Body of pancreas (tissue), 4 donors: Measurements from ENCODE around the gene PDIA5. TPM values are rescaled to one million over a fixed set of nuclear protein-coding genes. Genes with fewer than 3 reads are reported as not detected.
A peak's percentile ranks its signal among the peaks of the same experiment; 100 is the strongest.

Experiments used
- ATAC-seq: fragments of 150-250 bp; one replicate; pipeline ENCODE4 v1.9.1; 2016
- DNase-seq, 4 donors: peaks; one replicate each; pipeline ENCODE4 v3.0.0-alpha.2; 2019
- H3K27ac ChIP-seq, 4 donors: fragments of 200-600 bp; sonication (generic); 1 replicate in 3 of 4; 2 replicates in 1 of 4; pipeline versions ENCODE4 v1.5.1 to v1.6.1; 2016 to 2019; ENCODE audit warnings: mild to moderate bottlenecking in 1 of 4, mixed read lengths in 1 of 4, moderate library complexity in 1 of 4
- H3K27me3 ChIP-seq, 2 donors: fragments of 200-600 bp; sonication (generic); one replicate each; pipeline ENCODE4 v1.6.0; 2016; ENCODE audit warnings: mild to moderate bottlenecking in 1 of 2
- H3K36me3 ChIP-seq, 2 donors: fragments of 200-600 bp; sonication (generic); replicated peaks in 1 of 2; 2 replicates each; pipeline ENCODE4 v1.5.1; 2016; ENCODE audit warnings: low read depth in 2 of 2; ENCODE audit not compliant: insufficient read depth in 1 of 2
- H3K4me1 ChIP-seq: fragments of 200-600 bp; sonication (generic); one replicate; pipeline ENCODE4 v1.6.0; 2016
- H3K4me3 ChIP-seq, 2 donors: fragments of 200-600 bp; sonication (generic); 1 replicate in 1 of 2; 2 replicates in 1 of 2; pipeline ENCODE4 v1.5.1; 2016 to 2019
- H3K9me3 ChIP-seq, 3 donors: fragments of 200-600 bp; sonication (generic); 1 replicate in 2 of 3; 2 replicates in 1 of 3; pipeline ENCODE4 v1.5.1; 2016
- CTCF ChIP-seq, 7 experiments: fragments of 450-650 bp in 4 of 7; fragments of 200-600 bp in 3 of 7; sonication (generic) in 3 of 7; IDR thresholded peaks; one replicate each; pipeline ENCODE4 v1.5.1; 2016 to 2019; ENCODE audit warnings: antibody characterized with exemption in 7 of 7
- POLR2A ChIP-seq, 3 donors: fragments of 450-650 bp; IDR thresholded peaks; one replicate each; pipeline ENCODE4 v1.6.1; 2016; ENCODE audit warnings: antibody characterized with exemption in 3 of 3, mild to moderate bottlenecking in 2 of 3
- WGBS, 2 donors: methylation state at CpG; one replicate each; pipeline ENCODE4 v1.1.5; 2017; 5-methylcytosine and 5-hydroxymethylcytosine counted together
- intact Hi-C: fragments of 100-400 bp; cut with DNase I; formaldehyde crosslinking; loops from one replicate; pipeline ENCODE4 v1.15.1; 2023
- total RNA-seq, 2 donors: library from RNA; depleted of rRNA; stranded (reverse); fragments of >200 nt; gene quantifications; one replicate each; pipeline ENCODE4 v1.1.0, GENCODE V29; 2016

PDIA5 gene
- total RNA-seq, 2 donors from 2014 or later = 28.8 to 73.2 TPM

GRCh38 chr3:123021388-123021787, 45.4 kb upstream of the PDIA5 start:
- no peaks in the 10 kb centered on the region for H3K27me3 ChIP-seq
- intact Hi-C loops = no loop called here
- DNase-seq (no peak), ATAC-seq (no peak)
- 92 to 96% methylated on average over 7 of the region's 7 CpGs for WGBS, 2 donors
- H3K9me3 ChIP-seq = no peaks in the 10 kb centered on the region
- no peak overlapping the region for H3K4me3 ChIP-seq
- TF ChIP-seq POLR2A (IDR thresholded peaks at IDR 0.05) (no peak), CTCF (IDR thresholded peaks at IDR 0.05) (no peak)
- H3K4me1 ChIP-seq = peaks cover under 1% of the 10 kb centered on the region
- H3K36me3 ChIP-seq = no peaks in the 10 kb centered on the region
- H3K27ac ChIP-seq = no peak overlapping the region

GRCh38 chr3:123021996-123022510, 44.8 kb upstream of the PDIA5 start:
- H3K27me3 ChIP-seq = no peaks in the 10 kb centered on the region
- DNase-seq (no peak), ATAC-seq (no peak)
- peaks cover 7% of the 10 kb centered on the region for H3K4me1 ChIP-seq
- H3K27ac ChIP-seq = no peak overlapping the region
- intact Hi-C loops = no loop called here
- H3K36me3 ChIP-seq = no peaks in the 10 kb centered on the region
- no peaks in the 10 kb centered on the region for H3K9me3 ChIP-seq
- no peak overlapping the region for H3K4me3 ChIP-seq
- WGBS, 2 donors = 73 to 84% methylated on average over 7 of the region's 7 CpGs
- TF ChIP-seq POLR2A (IDR thresholded peaks at IDR 0.05) = no peak
- no peak for TF ChIP-seq CTCF (IDR thresholded peaks at IDR 0.05)

- WGBS, 2 donors = 63 to 95% methylated on average over 1 of the region's 1 CpG
- intact Hi-C loops = no loop called here
Measured at GRCh38 chr3:123024056-123024455, 42.8 kb upstream of the PDIA5 start.

GRCh38 chr3:123025642-123026521, 40.9 kb upstream of the PDIA5 start:
- no peaks in the 10 kb centered on the region for H3K36me3 ChIP-seq
- 26 to 33% methylated on average over 26 to 28 of the region's 33 CpGs for WGBS, 2 donors
- H3K4me3 ChIP-seq = no peak overlapping the region
- peaks cover 22% of the 10 kb centered on the region for H3K4me1 ChIP-seq
- intact Hi-C loops = no loop called here
- ATAC-seq = peak; percentile 28
- peak in 3 of 4 donors; percentile 13 to 40 (median 34) for DNase-seq
- H3K9me3 ChIP-seq = no peaks in the 10 kb centered on the region
- no peak for TF ChIP-seq POLR2A (IDR thresholded peaks at IDR 0.05)
- no peak for TF ChIP-seq CTCF (IDR thresholded peaks at IDR 0.05)
- no peak overlapping the region for H3K27ac ChIP-seq
- no peaks in the 10 kb centered on the region for H3K27me3 ChIP-seq

More at GRCh38 chr3:123024056-123024455, 42.8 kb upstream of the PDIA5 start:
- DNase-seq (no peak), ATAC-seq (no peak)
- Histone ChIP-seq H3K27ac (no peak overlapping the region), H3K36me3 (no peaks in the 10 kb centered on the region), H3K27me3 (no peaks in the 10 kb centered on the region), H3K4me3 (no peak overlapping the region), H3K9me3 (no peaks in the 10 kb centered on the region), H3K4me1 (peaks cover 22% of the 10 kb centered on the region)
- TF ChIP-seq POLR2A (IDR thresholded peaks at IDR 0.05) (no peak), CTCF (IDR thresholded peaks at IDR 0.05) (no peak)
